Stimulated activated CD8-positive, alpha-beta memory T cell treated with anti-CD3 and anti-CD28 coated beads, Interleukin-4, amount 100 ng/mL, for 4 hours (primary cell): ENCODE measurements around the gene SNCAIP.
"Not testable (repeated sequence)": the region's sequence is repeated elsewhere in the genome, so short reads cannot be mapped to it uniquely, and the experiment has no call there.

Experiments
- DNase-seq, 2 donors: peaks; one replicate each; pipeline ENCODE4 v3.0.0-alpha.2; 2020; ENCODE audit warnings: low read depth in 2 of 2, low spot score in 1 of 2

Gene SNCAIP

GRCh38 chr5:122314036-122314435, 2.0 kb downstream of the SNCAIP start:
- no peak for DNase-seq

- DNase-seq, result no peak
These were observed 3.5 kb downstream of the SNCAIP start for GRCh38 chr5:122315521-122315920.

- no peak for DNase-seq
These were observed 4.6 kb downstream of the SNCAIP start for GRCh38 chr5:122316656-122317055.

- no peak for DNase-seq
These were observed 7.9 kb downstream of the SNCAIP start for GRCh38 chr5:122319897-122320296.

- DNase-seq, result no peak
These were observed 9.9 kb downstream of the SNCAIP start for GRCh38 chr5:122321921-122322320.

GRCh38 chr5:122322801-122323548, 10.9 kb downstream of the SNCAIP start:
- DNase-seq, result no peak

- no peak for DNase-seq
These were observed 11.7 kb downstream of the SNCAIP start for GRCh38 chr5:122323738-122324137.

- no peak for DNase-seq
These were observed 15.1 kb downstream of the SNCAIP start for GRCh38 chr5:122327110-122327509.

- DNase-seq, result no peak
These were observed 18.8 kb downstream of the SNCAIP start for GRCh38 chr5:122330881-122331280.

GRCh38 chr5:122332599-122333555, 20.8 kb downstream of the SNCAIP start:
- DNase-seq, result no peak

GRCh38 chr5:122333564-122333963, 21.5 kb downstream of the SNCAIP start:
- DNase-seq, result no peak

- no peak for DNase-seq
These were observed 27.6 kb downstream of the SNCAIP start for GRCh38 chr5:122339591-122339990.

GRCh38 chr5:122341087-122341486, 29.1 kb downstream of the SNCAIP start:
- DNase-seq, result no peak

GRCh38 chr5:122342256-122342655, 30.2 kb downstream of the SNCAIP start:
- no peak for DNase-seq

GRCh38 chr5:122346897-122347581, 35.0 kb downstream of the SNCAIP start:
- no peak for DNase-seq

GRCh38 chr5:122350496-122350895, 38.5 kb downstream of the SNCAIP start:
- DNase-seq, result no peak

- no peak for DNase-seq
These were observed 39.5 kb downstream of the SNCAIP start for GRCh38 chr5:122351416-122352157.

GRCh38 chr5:122352331-122352730, 40.3 kb downstream of the SNCAIP start:
- no peak for DNase-seq

GRCh38 chr5:122353361-122353760, 41.3 kb downstream of the SNCAIP start:
- not testable (repeated sequence) for DNase-seq

GRCh38 chr5:122354293-122354692, 42.3 kb downstream of the SNCAIP start:
- DNase-seq, result no peak

- DNase-seq, result no peak
These were observed 43.3 kb downstream of the SNCAIP start for GRCh38 chr5:122355324-122355723.
